Measurements from ENCODE around the gene PNRC1. TPM values are rescaled to one million over a fixed set of nuclear protein-coding genes. Genes with fewer than 3 reads are reported as not detected.
"Not testable (repeated sequence)": the region's sequence is repeated elsewhere in the genome, so short reads cannot be mapped to it uniquely, and the experiment has no call there.

PNRC1 gene
- total RNA-seq, 4 donors from 2014 or later: 97.3 to 176 (median 102) TPM

GRCh38 chr6:89122625-89123024 lies 42.1 kb downstream of the PNRC1 start:
- peak in 4 of 6 experiments; percentile 42 to 66 (median 59) for TF ChIP-seq CTCF (IDR thresholded peaks at IDR 0.05)
- TF ChIP-seq POLR2A (IDR thresholded peaks at IDR 0.05): no peak
- DNase-seq: no peak
- Histone ChIP-seq H3K9me3 (no peaks in the 10 kb centered on the region), H3K4me1 (peaks cover 0 to under 1% (median 0%) of the 10 kb centered on the region in 4 donors), H3K27me3 (no peaks in the 10 kb centered on the region), H3K36me3 (no peaks in the 10 kb centered on the region), H3K4me3 (no peak overlapping the region), H3K27ac (no peak overlapping the region)

GRCh38 chr6:89128256-89128671 lies 47.7 kb downstream of the PNRC1 start:
- H3K27me3 ChIP-seq, H3K4me1 ChIP-seq, DNase-seq, H3K4me3 ChIP-seq, H3K36me3 ChIP-seq, H3K27ac ChIP-seq, H3K9me3 ChIP-seq: not testable (repeated sequence)

GRCh38 chr6:89131599-89131998 lies 51.0 kb downstream of the PNRC1 start:
- Histone ChIP-seq H3K4me1 (no peaks in the 10 kb centered on the region), H3K9me3 (no peaks in the 10 kb centered on the region), H3K36me3 (no peaks in the 10 kb centered on the region), H3K27me3 (no peaks in the 10 kb centered on the region), H3K4me3 (no peak overlapping the region), H3K27ac (no peak overlapping the region)
- TF ChIP-seq POLR2A (IDR thresholded peaks at IDR 0.05) (no peak), CTCF (IDR thresholded peaks at IDR 0.05) (no peak)
- no peak for DNase-seq

- DNase-seq: no peak
- Histone ChIP-seq H3K9me3 (no peaks in the 10 kb centered on the region), H3K36me3 (no peaks in the 10 kb centered on the region), H3K4me1 (no peaks in the 10 kb centered on the region), H3K27me3 (no peaks in the 10 kb centered on the region), H3K4me3 (no peak overlapping the region), H3K27ac (no peak overlapping the region)
- TF ChIP-seq CTCF (IDR thresholded peaks at IDR 0.05) (no peak), POLR2A (IDR thresholded peaks at IDR 0.05) (no peak)
These were observed 51.5 kb downstream of the PNRC1 start for GRCh38 chr6:89132057-89132456.

GRCh38 chr6:89133981-89134380 lies 53.4 kb downstream of the PNRC1 start:
- TF ChIP-seq POLR2A (IDR thresholded peaks at IDR 0.05): no peak

GRCh38 chr6:89134723-89135122 lies 54.2 kb downstream of the PNRC1 start:
- H3K27ac ChIP-seq: no peak overlapping the region
- DNase-seq: no peak
- H3K27me3 ChIP-seq: no peaks in the 10 kb centered on the region
- no peaks in the 10 kb centered on the region for H3K9me3 ChIP-seq
- no peaks in the 10 kb centered on the region for H3K36me3 ChIP-seq
- no peak overlapping the region for H3K4me3 ChIP-seq
- TF ChIP-seq CTCF (IDR thresholded peaks at IDR 0.05): no peak
- no peak for TF ChIP-seq POLR2A (IDR thresholded peaks at IDR 0.05)
- peaks cover 0 to 4% (median 0%) of the 10 kb centered on the region in 4 donors for H3K4me1 ChIP-seq

More at GRCh38 chr6:89133981-89134380, 53.4 kb downstream of the PNRC1 start:
- H3K4me1 ChIP-seq: no peaks in the 10 kb centered on the region
- DNase-seq: no peak
- H3K9me3 ChIP-seq: no peaks in the 10 kb centered on the region
- H3K4me3 ChIP-seq: no peak overlapping the region
- no peaks in the 10 kb centered on the region for H3K36me3 ChIP-seq
- H3K27ac ChIP-seq: no peak overlapping the region
- no peaks in the 10 kb centered on the region for H3K27me3 ChIP-seq

Small RNAs within 50 kb of the gene (small RNA-seq; reads per million reads assigned to genes)
- gene RN7SL336P (0 reads per million in 2 donors), gene RNU2-61P (0.35 to 0.57 reads per million in 2 donors)

Other genes with a start within 250 kb of the PNRC1 start
- 10 to 100 TPM; 12.7 to 44.6 (median 18.5) TPM for gene RNGTT, start 117.1 kb upstream of the PNRC1 start, total RNA-seq
- gene SRSF12, start 37.3 kb downstream of the PNRC1 start, total RNA-seq: not detected
- gene PM20D2, start 65.3 kb downstream of the PNRC1 start, total RNA-seq: 10 to 100 TPM in 2 of 4 donors, 1 to 10 TPM in 2; 6.1 to 17.3 (median 9.3) TPM
- not detected for gene GABRR1, start 136.6 kb downstream of the PNRC1 start, total RNA-seq
- 1 to 10 TPM in 3 of 4 donors, under 1 TPM in 1; 0.70 to 6.6 (median 2.1) TPM for gene GABRR2, start 234.5 kb downstream of the PNRC1 start, total RNA-seq